GM23248 (cell line): ENCODE measurements around the gene PLEKHH1. TPM values are rescaled to one million over a fixed set of nuclear protein-coding genes. Genes with fewer than 3 reads are reported as not detected.
A peak's percentile ranks its signal among the peaks of the same experiment; 100 is the strongest.

Experiments used
- DNase-seq: peaks from one replicate; pipeline ENCODE4 v3.0.0-alpha.2; 2015
- H2AFZ ChIP-seq: fragments of 200-600 bp; sonication (generic); 2 replicates; pipeline ENCODE4 v1.6.1; 2016; ENCODE audit warnings: antibody characterized with exemption
- H3F3A ChIP-seq: fragments of 200-600 bp; sonication (generic); 2 replicates; pipeline ENCODE4 v1.6.1; 2016; ENCODE audit warnings: mild to moderate bottlenecking, antibody characterized with exemption, mixed run types; ENCODE audit not compliant: insufficient read depth
- H3K27ac ChIP-seq: fragments of 200-600 bp; sonication (generic); 2 replicates; pipeline ENCODE4 v1.5.1; 2016; ENCODE audit warnings: mild to moderate bottlenecking
- H3K27me3 ChIP-seq: fragments of 200-600 bp; sonication (generic); replicated peaks from 2 replicates; pipeline ENCODE4 v1.6.1; 2016; ENCODE audit warnings: mild to moderate bottlenecking; ENCODE audit not compliant: insufficient read depth
- H3K36me3 ChIP-seq: fragments of 200-600 bp; sonication (generic); 2 replicates; pipeline ENCODE4 v1.6.1; 2016; ENCODE audit warnings: low read depth, mild to moderate bottlenecking
- H3K4me1 ChIP-seq: fragments of 200-600 bp; sonication (generic); 2 replicates; pipeline ENCODE4 v1.6.1; 2016; ENCODE audit warnings: mild to moderate bottlenecking; ENCODE audit not compliant: insufficient read depth
- H3K4me2 ChIP-seq: fragments of 200-600 bp; sonication (generic); one replicate; pipeline ENCODE4 v1.6.1; 2016; ENCODE audit warnings: mild to moderate bottlenecking; ENCODE audit not compliant: unreplicated experiment
- H3K4me3 ChIP-seq: fragments of 200-600 bp; sonication (generic); 2 replicates; pipeline ENCODE4 v1.5.1; 2016; ENCODE audit warnings: mild to moderate bottlenecking
- H3K79me2 ChIP-seq: fragments of 200-600 bp; sonication (generic); 2 replicates; pipeline ENCODE4 v1.6.1; 2016; ENCODE audit warnings: mild to moderate bottlenecking; ENCODE audit not compliant: insufficient read depth
- H3K9ac ChIP-seq: fragments of 200-600 bp; sonication (generic); 2 replicates; pipeline ENCODE4 v1.6.1; 2016; ENCODE audit warnings: mild to moderate bottlenecking
- H3K9me2 ChIP-seq: fragments of 200-600 bp; sonication (generic); 2 replicates; pipeline ENCODE4 v1.6.1; 2016; ENCODE audit warnings: mixed run types, mild to moderate bottlenecking, moderate library complexity; ENCODE audit not compliant: insufficient read depth
- H3K9me3 ChIP-seq: fragments of 200-600 bp; sonication (generic); one replicate; pipeline ENCODE4 v1.6.1; 2017; ENCODE audit warnings: low read depth
- H4K20me1 ChIP-seq: fragments of 200-600 bp; sonication (generic); 2 replicates; pipeline ENCODE4 v1.6.0; 2016; ENCODE audit not compliant: insufficient read depth
- EZH2 ChIP-seq: fragments of 200-600 bp; sonication (generic); IDR thresholded peaks from 2 replicates; pipeline ENCODE4 v1.6.1; 2018; ENCODE audit warnings: antibody characterized with exemption, mild to moderate bottlenecking; ENCODE audit not compliant: insufficient read depth, poor library complexity, severe bottlenecking
- EZH2phosphoT487 ChIP-seq: fragments of 200-600 bp; sonication (generic); IDR thresholded peaks from 2 replicates; pipeline ENCODE4 v1.6.1; 2018; ENCODE audit warnings: antibody characterized with exemption, moderate library complexity, mild to moderate bottlenecking, low read depth; ENCODE audit not compliant: insufficient read depth
- WGBS, 2 experiments: methylation state at CpG; one replicate each; pipeline ENCODE4 v1.1.6; 2015 to 2017; ENCODE audit warnings: low lambda C conversion rate in 2 of 2, low coverage in 1 of 2; ENCODE audit errors: missing lambda C conversion rate in 2 of 2; 5-methylcytosine and 5-hydroxymethylcytosine counted together
- in situ Hi-C: fragments of 300-500 bp; cut with MboI; formaldehyde crosslinking; loops from 2 replicates; pipeline ENCODE4 v1.15.0; 2020
- polyA plus RNA-seq: library from polyadenylated mRNA; unstranded; fragments of >200 nt; fragmentation: Nextera tagmentation; extraction: Ambion mirVana; gene quantifications from 2 replicates; pipeline ENCODE4 v1.2.1, GENCODE V29; 2016
- total RNA-seq: library from RNA; depleted of rRNA; stranded (reverse); fragments of >200 nt; shearing (Covaris generic); gene quantifications from 2 replicates; pipeline ENCODE4 v1.2.3, GENCODE V29; 2014

The PLEKHH1 gene
- total and polyA plus RNA-seq, 2 experiments from 2014 or later, result under 0.01 to 0.13 TPM

GRCh38 chr14:67512463-67513310 lies 20.4 kb upstream of the PLEKHH1 start:
- H3K79me2 ChIP-seq, result no peaks in the 10 kb centered on the region
- no peaks in the 10 kb centered on the region for H3K36me3 ChIP-seq
- H3K9me2 ChIP-seq, result no peaks in the 10 kb centered on the region
- in situ Hi-C loops, result no loop called here
- no peaks in the 10 kb centered on the region for H3K9me3 ChIP-seq
- H3K27me3 ChIP-seq, result peaks cover 18% of the 10 kb centered on the region
- H3K4me1 ChIP-seq, result 0 out of 2 replicates have a peak, but pooled peaks cover 4% of the 10 kb centered on the region
- no peak overlapping the region for H3K27ac ChIP-seq
- H3K4me2 ChIP-seq, result no peak overlapping the region
- DNase-seq, result no peak
- TF ChIP-seq EZH2, result no peak
- H3F3A ChIP-seq, result peaks cover 13% of the 10 kb centered on the region
- H3K9ac ChIP-seq, result no peak overlapping the region
- H3K4me3 ChIP-seq, result no peak overlapping the region
- H2AFZ ChIP-seq, result no peak overlapping the region
- no peaks in the 10 kb centered on the region for H4K20me1 ChIP-seq
- WGBS, 2 experiments, result 83 to 91% methylated on average over 8 of the region's 8 CpGs

GRCh38 chr14:67513631-67514108 lies 19.4 kb upstream of the PLEKHH1 start:
- no peaks in the 10 kb centered on the region for H3K9me3 ChIP-seq
- H3K4me2 ChIP-seq, result no peak overlapping the region
- H2AFZ ChIP-seq, result no peak overlapping the region
- in situ Hi-C loops, result no loop called here
- WGBS, 2 experiments, result 90 to 93% methylated on average over 1 of the region's 1 CpG
- no peaks in the 10 kb centered on the region for H3K36me3 ChIP-seq
- peaks cover 13% of the 10 kb centered on the region for H3F3A ChIP-seq
- H4K20me1 ChIP-seq, result no peaks in the 10 kb centered on the region
- no peaks in the 10 kb centered on the region for H3K9me2 ChIP-seq
- H3K4me1 ChIP-seq, result 0 out of 2 replicates have a peak, but pooled peaks cover 4% of the 10 kb centered on the region
- no peaks in the 10 kb centered on the region for H3K79me2 ChIP-seq
- no peak overlapping the region for H3K4me3 ChIP-seq
- no peak overlapping the region for H3K27ac ChIP-seq
- peaks cover 28% of the 10 kb centered on the region for H3K27me3 ChIP-seq
- no peak for DNase-seq
- H3K9ac ChIP-seq, result no peak overlapping the region
- no peak for TF ChIP-seq EZH2
- TF ChIP-seq EZH2phosphoT487, result no peak

- DNase-seq, result peak; percentile 18
- peaks cover 13% of the 10 kb centered on the region for H3F3A ChIP-seq
- 0 out of 2 replicates have a peak, but pooled peaks cover 4% of the 10 kb centered on the region for H3K4me1 ChIP-seq
- TF ChIP-seq EZH2phosphoT487, result no peak
- no peak for TF ChIP-seq EZH2
- peak overlapping the region; percentile 54; the same call in 1 of the 2 replicates for H3K9ac ChIP-seq
- no peaks in the 10 kb centered on the region for H3K36me3 ChIP-seq
- H3K4me2 ChIP-seq, result peak overlapping the region; percentile 81
- peak overlapping the region; percentile 92 for H2AFZ ChIP-seq
- peak overlapping the region; percentile 94 for H3K4me3 ChIP-seq
- in situ Hi-C loops, result no loop called here
- H3K9me3 ChIP-seq, result no peaks in the 10 kb centered on the region
- 11 to 16% methylated on average over 6 to 8 of the region's 9 CpGs for WGBS, 2 experiments
- no peak overlapping the region for H3K27ac ChIP-seq
- H3K79me2 ChIP-seq, result no peaks in the 10 kb centered on the region
- peaks cover 33% of the 10 kb centered on the region for H3K27me3 ChIP-seq
- H3K9me2 ChIP-seq, result no peaks in the 10 kb centered on the region
- no peaks in the 10 kb centered on the region for H4K20me1 ChIP-seq
Observed at GRCh38 chr14:67514203-67514607, 18.9 kb upstream of the PLEKHH1 start.

- Histone ChIP-seq H3K9me2 (no peaks in the 10 kb centered on the region), H3K4me2 (peak overlapping the region; percentile 81), H3K79me2 (no peaks in the 10 kb centered on the region), H3K9ac (peak overlapping the region; percentile 54), H3F3A (peaks cover 13% of the 10 kb centered on the region), H3K4me1 (0 out of 2 replicates have a peak, but pooled peaks cover 4% of the 10 kb centered on the region), H3K4me3 (peak overlapping the region; percentile 94), H2AFZ (peak overlapping the region; percentile 92), H3K36me3 (no peaks in the 10 kb centered on the region), H3K27me3 (peaks cover 36% of the 10 kb centered on the region), H3K9me3 (no peaks in the 10 kb centered on the region), H4K20me1 (no peaks in the 10 kb centered on the region), H3K27ac (no peak overlapping the region)
- no peak for TF ChIP-seq EZH2phosphoT487
- no peak for TF ChIP-seq EZH2
- WGBS, 2 experiments, result 1% methylated on average over 35 to 70 of the region's 75 CpGs
- DNase-seq, result peak; percentile 76
- in situ Hi-C loops, result no loop called here
Observed at GRCh38 chr14:67514650-67515385, 18.3 kb upstream of the PLEKHH1 start.
